ENCODE results near the gene INSRR.

DNA sequence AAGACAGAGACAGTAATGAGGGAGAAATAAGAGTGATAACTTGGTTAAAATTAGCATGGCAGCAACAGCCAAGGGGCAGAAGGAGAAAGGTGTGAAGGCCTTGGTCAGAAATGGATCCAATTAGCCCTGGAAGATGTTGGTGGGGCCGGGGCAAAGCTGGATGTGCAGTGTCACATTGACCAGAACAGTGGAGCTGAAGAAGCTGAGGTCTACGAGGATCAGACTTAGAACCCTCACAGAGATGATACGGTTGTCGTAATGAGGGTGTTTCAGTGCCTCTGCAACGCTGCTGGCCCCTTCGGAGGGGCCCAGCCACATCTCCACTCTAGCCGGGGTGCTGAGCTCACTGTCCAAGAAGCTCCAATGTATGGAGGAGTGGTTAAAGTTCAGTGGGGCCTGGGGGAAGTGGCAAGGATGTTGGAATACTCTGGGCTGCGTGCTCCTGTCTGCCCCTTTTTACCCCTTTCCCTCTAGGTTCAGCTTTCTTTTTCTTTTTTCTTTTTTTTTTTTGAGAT, 56.4 kb downstream of the INSRR start:
- TF ChIP-seq, protein P1, sequence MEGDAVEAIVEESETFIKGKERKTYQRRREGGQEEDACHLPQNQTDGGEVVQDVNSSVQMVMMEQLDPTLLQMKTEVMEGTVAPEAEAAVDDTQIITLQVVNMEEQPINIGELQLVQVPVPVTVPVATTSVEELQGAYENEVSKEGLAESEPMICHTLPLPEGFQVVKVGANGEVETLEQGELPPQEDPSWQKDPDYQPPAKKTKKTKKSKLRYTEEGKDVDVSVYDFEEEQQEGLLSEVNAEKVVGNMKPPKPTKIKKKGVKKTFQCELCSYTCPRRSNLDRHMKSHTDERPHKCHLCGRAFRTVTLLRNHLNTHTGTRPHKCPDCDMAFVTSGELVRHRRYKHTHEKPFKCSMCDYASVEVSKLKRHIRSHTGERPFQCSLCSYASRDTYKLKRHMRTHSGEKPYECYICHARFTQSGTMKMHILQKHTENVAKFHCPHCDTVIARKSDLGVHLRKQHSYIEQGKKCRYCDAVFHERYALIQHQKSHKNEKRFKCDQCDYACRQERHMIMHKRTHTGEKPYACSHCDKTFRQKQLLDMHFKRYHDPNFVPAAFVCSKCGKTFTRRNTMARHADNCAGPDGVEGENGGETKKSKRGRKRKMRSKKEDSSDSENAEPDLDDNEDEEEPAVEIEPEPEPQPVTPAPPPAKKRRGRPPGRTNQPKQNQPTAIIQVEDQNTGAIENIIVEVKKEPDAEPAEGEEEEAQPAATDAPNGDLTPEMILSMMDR (IDR thresholded peaks at IDR 0.05): no peak
- TF ChIP-seq, protein P2, sequence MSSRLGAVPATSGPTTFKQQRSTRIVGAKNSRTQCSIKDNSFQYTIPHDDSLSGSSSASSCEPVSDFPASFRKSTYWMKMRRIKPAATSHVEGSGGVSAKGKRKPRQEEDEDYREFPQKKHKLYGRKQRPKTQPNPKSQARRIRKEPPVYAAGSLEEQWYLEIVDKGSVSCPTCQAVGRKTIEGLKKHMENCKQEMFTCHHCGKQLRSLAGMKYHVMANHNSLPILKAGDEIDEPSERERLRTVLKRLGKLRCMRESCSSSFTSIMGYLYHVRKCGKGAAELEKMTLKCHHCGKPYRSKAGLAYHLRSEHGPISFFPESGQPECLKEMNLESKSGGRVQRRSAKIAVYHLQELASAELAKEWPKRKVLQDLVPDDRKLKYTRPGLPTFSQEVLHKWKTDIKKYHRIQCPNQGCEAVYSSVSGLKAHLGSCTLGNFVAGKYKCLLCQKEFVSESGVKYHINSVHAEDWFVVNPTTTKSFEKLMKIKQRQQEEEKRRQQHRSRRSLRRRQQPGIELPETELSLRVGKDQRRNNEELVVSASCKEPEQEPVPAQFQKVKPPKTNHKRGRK (CRISPR knock-in tag; IDR thresholded peaks at IDR 0.05; ENCODE audit: borderline replicate concordance): no peak
- TF ChIP-seq, protein P3, sequence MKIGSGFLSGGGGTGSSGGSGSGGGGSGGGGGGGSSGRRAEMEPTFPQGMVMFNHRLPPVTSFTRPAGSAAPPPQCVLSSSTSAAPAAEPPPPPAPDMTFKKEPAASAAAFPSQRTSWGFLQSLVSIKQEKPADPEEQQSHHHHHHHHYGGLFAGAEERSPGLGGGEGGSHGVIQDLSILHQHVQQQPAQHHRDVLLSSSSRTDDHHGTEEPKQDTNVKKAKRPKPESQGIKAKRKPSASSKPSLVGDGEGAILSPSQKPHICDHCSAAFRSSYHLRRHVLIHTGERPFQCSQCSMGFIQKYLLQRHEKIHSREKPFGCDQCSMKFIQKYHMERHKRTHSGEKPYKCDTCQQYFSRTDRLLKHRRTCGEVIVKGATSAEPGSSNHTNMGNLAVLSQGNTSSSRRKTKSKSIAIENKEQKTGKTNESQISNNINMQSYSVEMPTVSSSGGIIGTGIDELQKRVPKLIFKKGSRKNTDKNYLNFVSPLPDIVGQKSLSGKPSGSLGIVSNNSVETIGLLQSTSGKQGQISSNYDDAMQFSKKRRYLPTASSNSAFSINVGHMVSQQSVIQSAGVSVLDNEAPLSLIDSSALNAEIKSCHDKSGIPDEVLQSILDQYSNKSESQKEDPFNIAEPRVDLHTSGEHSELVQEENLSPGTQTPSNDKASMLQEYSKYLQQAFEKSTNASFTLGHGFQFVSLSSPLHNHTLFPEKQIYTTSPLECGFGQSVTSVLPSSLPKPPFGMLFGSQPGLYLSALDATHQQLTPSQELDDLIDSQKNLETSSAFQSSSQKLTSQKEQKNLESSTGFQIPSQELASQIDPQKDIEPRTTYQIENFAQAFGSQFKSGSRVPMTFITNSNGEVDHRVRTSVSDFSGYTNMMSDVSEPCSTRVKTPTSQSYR (CRISPR knock-in tag; IDR thresholded peaks at IDR 0.05): no peak
- TF ChIP-seq, protein P4, sequence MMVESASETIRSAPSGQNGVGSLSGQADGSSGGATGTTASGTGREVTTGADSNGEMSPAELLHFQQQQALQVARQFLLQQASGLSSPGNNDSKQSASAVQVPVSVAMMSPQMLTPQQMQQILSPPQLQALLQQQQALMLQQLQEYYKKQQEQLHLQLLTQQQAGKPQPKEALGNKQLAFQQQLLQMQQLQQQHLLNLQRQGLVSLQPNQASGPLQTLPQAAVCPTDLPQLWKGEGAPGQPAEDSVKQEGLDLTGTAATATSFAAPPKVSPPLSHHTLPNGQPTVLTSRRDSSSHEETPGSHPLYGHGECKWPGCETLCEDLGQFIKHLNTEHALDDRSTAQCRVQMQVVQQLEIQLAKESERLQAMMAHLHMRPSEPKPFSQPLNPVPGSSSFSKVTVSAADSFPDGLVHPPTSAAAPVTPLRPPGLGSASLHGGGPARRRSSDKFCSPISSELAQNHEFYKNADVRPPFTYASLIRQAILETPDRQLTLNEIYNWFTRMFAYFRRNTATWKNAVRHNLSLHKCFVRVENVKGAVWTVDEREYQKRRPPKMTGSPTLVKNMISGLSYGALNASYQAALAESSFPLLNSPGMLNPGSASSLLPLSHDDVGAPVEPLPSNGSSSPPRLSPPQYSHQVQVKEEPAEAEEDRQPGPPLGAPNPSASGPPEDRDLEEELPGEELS (CRISPR knock-in tag; IDR thresholded peaks at IDR 0.05): no peak
- TF ChIP-seq ETV6 (CRISPR knock-in tag; IDR thresholded peaks at IDR 0.05) (no peak), GABPB1 (CRISPR knock-in tag; IDR thresholded peaks at IDR 0.05) (no peak), RELA (CRISPR knock-in tag; IDR thresholded peaks at IDR 0.05; ENCODE audit: borderline replicate concordance) (no peak), CREB1 (CRISPR knock-in tag; IDR thresholded peaks at IDR 0.05) (no peak), ZNF317 (CRISPR knock-in tag; IDR thresholded peaks at IDR 0.05; ENCODE audit: borderline replicate concordance, low read depth) (no peak)
